Activated CD8-positive, alpha-beta T cell treated with anti-CD3 and anti-CD28 coated beads for 36 hours (primary cell): ENCODE measurements around the gene TSSK2. TPM values are rescaled to one million over a fixed set of nuclear protein-coding genes. Genes with fewer than 3 reads are reported as not detected.
A peak's percentile ranks its signal among the peaks of the same experiment; 100 is the strongest.

ENCODE experiments used
- ATAC-seq: fragments of 200-7000 bp; cut with Tn5 transposase; one replicate; pipeline ENCODE4 v1.10.0; 2021; ENCODE audit warnings: mild to moderate bottlenecking, moderate library complexity
- CTCF ChIA-PET: fragments of 350-600 bp; sonication (Branson Sonifier 250); formaldehyde crosslinking; loops from one replicate; lab custom pipeline; 2021; ENCODE audit warnings: antibody characterized with exemption; lab: Charles Lee
- POLR2A ChIA-PET: fragments of 350-600 bp; sonication (Branson Sonifier 250); formaldehyde crosslinking; loops from one replicate; lab custom pipeline; 2021; ENCODE audit warnings: antibody characterized with exemption; lab: Charles Lee
- DNase-seq: peaks from one replicate; pipeline ENCODE4 v3.0.0-alpha.2; 2020
- H3K27ac Mint-ChIP-seq: one replicate; pipeline ENCODE4 v1.8.0; 2021; ENCODE audit warnings: mild to moderate bottlenecking, mixed read lengths
- H3K27me3 Mint-ChIP-seq: one replicate; pipeline ENCODE4 v1.8.0; 2021; ENCODE audit warnings: mixed read lengths
- H3K36me3 Mint-ChIP-seq: one replicate; pipeline ENCODE4 v1.8.0; 2021; ENCODE audit warnings: low read depth, mixed read lengths
- H3K4me1 Mint-ChIP-seq: one replicate; pipeline ENCODE4 v1.8.0; 2021; ENCODE audit warnings: low read depth, mixed read lengths
- H3K4me3 Mint-ChIP-seq: one replicate; pipeline ENCODE4 v1.8.0; 2021; ENCODE audit warnings: mild to moderate bottlenecking, moderate library complexity, mixed read lengths
- H3K9me3 Mint-ChIP-seq: one replicate; pipeline ENCODE4 v1.8.0; 2021; ENCODE audit warnings: mixed read lengths
- intact Hi-C: fragments of 100-400 bp; cut with micrococcal nuclease; formaldehyde crosslinking; loops from one replicate; pipeline ENCODE4 v1.10.0; 2022
- total RNA-seq, 2 experiments: library from RNA; stranded (reverse); gene quantifications; one replicate each; pipeline ENCODE4 v1.2.3, GENCODE V29; 2021
- TF ChIP-seq, protein P1 (sequence below): fragments of 200-600 bp; IDR thresholded peaks from one replicate; pipeline ENCODE4 v1.8.0; 2022; ENCODE audit warnings: antibody characterized with exemption, mild to moderate bottlenecking

TSSK2 gene
- total RNA-seq, 2 experiments from 2014 or later: not detected

DNA sequence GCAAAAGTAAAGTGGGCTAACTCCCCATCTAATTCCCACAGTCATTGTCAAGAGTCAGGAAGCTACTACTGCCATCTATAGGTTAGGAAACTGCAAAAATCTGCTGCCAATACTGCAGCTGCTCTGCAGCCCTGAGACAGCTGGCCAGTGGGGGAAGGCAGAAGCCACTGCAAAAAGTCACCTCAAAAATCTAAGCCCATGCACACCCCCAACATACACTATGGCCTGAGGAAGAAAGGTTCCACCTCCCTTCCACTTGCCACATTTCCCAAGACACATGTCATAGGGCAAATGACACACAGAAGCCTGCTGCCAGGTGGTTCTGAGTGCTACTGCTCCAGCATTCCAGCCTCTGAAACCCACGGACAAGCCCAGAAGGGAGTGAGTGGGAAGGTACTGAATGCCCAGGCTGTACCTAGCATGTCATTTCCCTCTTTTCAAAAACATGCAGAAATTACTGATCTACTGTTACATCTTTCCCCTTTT lies 45.8 kb upstream of the TSSK2 start:
- Mint-ChIP-seq H3K4me3 (no peak overlapping the region), H3K9me3 (no peaks in the 10 kb centered on the region), H3K27ac (no peak overlapping the region), H3K4me1 (peaks cover 11% of the 10 kb centered on the region), H3K27me3 (no peaks in the 10 kb centered on the region), H3K36me3 (peaks cover 15% of the 10 kb centered on the region)
- intact Hi-C loops: no loop called here
- CTCF ChIA-PET: no interaction called here
- ATAC-seq (no peak), DNase-seq (no peak)
- TF ChIP-seq, protein P1, sequence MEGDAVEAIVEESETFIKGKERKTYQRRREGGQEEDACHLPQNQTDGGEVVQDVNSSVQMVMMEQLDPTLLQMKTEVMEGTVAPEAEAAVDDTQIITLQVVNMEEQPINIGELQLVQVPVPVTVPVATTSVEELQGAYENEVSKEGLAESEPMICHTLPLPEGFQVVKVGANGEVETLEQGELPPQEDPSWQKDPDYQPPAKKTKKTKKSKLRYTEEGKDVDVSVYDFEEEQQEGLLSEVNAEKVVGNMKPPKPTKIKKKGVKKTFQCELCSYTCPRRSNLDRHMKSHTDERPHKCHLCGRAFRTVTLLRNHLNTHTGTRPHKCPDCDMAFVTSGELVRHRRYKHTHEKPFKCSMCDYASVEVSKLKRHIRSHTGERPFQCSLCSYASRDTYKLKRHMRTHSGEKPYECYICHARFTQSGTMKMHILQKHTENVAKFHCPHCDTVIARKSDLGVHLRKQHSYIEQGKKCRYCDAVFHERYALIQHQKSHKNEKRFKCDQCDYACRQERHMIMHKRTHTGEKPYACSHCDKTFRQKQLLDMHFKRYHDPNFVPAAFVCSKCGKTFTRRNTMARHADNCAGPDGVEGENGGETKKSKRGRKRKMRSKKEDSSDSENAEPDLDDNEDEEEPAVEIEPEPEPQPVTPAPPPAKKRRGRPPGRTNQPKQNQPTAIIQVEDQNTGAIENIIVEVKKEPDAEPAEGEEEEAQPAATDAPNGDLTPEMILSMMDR: peak; percentile 15
- POLR2A ChIA-PET: no interaction called here

DNA sequence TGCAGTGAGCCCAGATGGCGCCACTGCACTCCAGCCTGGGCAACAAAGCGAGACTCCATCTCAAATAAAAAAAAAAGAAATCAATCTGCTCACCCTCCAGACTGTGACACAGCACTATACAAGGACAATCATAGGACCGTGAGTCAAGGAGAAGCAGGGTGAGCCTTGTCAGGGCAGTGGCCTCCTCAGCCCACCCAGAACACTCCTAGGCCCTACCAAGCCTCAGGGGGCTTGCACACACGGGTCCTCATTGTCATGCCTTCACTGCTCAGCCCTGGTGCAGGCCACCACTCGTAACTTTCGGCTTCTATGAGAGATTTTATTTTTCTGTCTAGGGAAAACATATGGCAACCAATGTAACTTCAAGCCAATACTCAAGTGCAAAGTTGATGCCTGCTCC lies 44.7 kb upstream of the TSSK2 start:
- Mint-ChIP-seq H3K9me3 (no peaks in the 10 kb centered on the region), H3K4me3 (no peak overlapping the region), H3K36me3 (peaks cover 15% of the 10 kb centered on the region), H3K27me3 (no peaks in the 10 kb centered on the region), H3K4me1 (peaks cover 11% of the 10 kb centered on the region), H3K27ac (no peak overlapping the region)
- TF ChIP-seq, protein P1: no peak
- ATAC-seq: no peak
- ChIA-PET POLR2A (no interaction called here), CTCF (interaction anchor here (0.6 kb wide), 1 partner anchor 282 kb away, joined by 3 read pairs; no protein-coding TSS in a partner anchor)
- no peak for DNase-seq
- intact Hi-C loops: no loop called here

DNA sequence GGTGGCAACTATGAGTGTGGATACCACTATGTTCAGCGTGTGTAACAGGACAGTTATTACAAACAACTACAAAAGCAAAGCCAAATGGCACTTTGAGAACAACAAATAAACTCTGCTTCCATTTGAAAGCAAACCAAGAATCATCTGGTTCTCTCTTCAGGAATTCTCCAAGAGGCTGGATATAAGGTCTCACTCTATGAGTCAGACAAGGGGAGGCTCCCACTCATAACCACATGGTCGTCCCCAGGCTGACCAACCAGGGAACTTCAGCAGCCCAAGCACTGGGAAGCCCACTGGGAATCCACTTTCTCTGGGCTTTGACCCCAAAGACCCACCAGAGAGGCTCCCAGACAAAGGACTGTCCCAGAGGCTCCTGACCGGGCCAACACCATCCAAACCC lies 44.2 kb upstream of the TSSK2 start:
- TF ChIP-seq, protein P1: no peak

DNA sequence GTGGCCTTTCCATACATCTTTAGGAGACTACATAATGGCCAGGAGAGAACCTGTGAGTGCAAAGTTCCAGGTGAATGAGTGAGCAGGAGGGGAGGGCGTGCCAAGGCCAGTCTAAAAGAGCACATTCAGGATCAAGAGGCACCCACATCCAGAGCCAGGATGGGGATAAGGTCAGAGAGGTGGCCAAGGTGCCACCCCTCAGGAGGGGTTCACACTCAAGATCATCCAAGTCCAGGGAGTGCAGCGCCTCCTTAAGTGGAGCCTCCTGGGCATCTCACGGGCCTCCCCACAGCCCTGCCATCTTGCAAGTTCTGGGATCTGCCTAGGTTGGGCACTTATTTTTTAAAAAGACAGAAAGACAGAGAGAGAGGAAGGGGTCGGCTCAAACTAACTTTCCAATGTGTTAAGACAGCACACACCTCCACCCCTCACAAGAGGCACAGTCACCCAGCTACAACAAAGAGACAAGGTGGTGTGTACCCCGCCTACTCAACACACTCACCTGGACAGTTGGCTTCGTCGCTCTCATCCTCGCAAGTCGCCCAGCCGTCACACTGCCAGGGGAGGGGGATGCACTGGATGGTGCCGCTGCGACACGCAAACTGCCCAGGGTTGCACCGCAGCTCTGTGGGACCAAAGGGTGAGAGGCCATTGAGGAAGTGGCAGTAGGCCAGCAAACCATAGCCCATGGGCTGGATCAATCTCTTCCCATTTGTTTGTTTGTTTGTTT lies 42.1 kb upstream of the TSSK2 start:
- Mint-ChIP-seq H3K27me3 (no peaks in the 10 kb centered on the region), H3K27ac (no peak overlapping the region), H3K4me3 (no peak overlapping the region), H3K9me3 (no peaks in the 10 kb centered on the region), H3K4me1 (peaks cover 11% of the 10 kb centered on the region), H3K36me3 (peaks cover 14% of the 10 kb centered on the region)
- no peak for DNase-seq
- POLR2A ChIA-PET: no interaction called here
- intact Hi-C loops: no loop called here
- TF ChIP-seq, protein P1: no peak
- CTCF ChIA-PET: no interaction called here
- ATAC-seq: no peak

More for the DNA sequence above, 44.2 kb upstream of the TSSK2 start:
- Mint-ChIP-seq H3K4me1 (peaks cover 11% of the 10 kb centered on the region), H3K9me3 (no peaks in the 10 kb centered on the region), H3K36me3 (peaks cover 15% of the 10 kb centered on the region), H3K27ac (no peak overlapping the region), H3K4me3 (no peak overlapping the region), H3K27me3 (no peaks in the 10 kb centered on the region)
- CTCF ChIA-PET: no interaction called here
- intact Hi-C loops: no loop called here
- DNase-seq (no peak), ATAC-seq (no peak)
- POLR2A ChIA-PET: no interaction called here

DNA sequence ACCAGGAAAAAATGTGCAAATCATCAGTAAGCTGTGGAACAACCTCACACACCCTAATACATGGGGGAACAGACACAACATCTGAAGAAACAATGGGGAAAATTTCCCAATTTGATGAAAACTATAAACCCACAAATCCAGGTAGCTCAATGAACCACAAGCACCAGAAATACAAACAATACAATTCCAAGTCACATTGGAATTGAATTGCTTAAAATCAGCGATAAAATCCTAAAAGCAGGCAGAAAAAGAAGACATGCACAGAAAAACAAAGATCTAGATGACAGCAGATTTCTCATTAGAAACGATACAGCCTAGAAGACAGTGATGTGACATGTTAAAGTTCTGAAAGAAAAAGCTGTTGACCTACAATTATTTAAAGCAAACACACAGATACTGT lies 40.9 kb upstream of the TSSK2 start:
- POLR2A ChIA-PET: no interaction called here
- H3K27ac Mint-ChIP-seq: no peak overlapping the region

More for the DNA sequence above, 40.9 kb upstream of the TSSK2 start:
- peaks cover 14% of the 10 kb centered on the region for H3K36me3 Mint-ChIP-seq
- no peak for DNase-seq
- H3K9me3 Mint-ChIP-seq: no peaks in the 10 kb centered on the region
- peaks cover 11% of the 10 kb centered on the region for H3K4me1 Mint-ChIP-seq
- intact Hi-C loops: no loop called here
- H3K27me3 Mint-ChIP-seq: no peaks in the 10 kb centered on the region
- no peak overlapping the region for H3K4me3 Mint-ChIP-seq
- ATAC-seq: no peak
- CTCF ChIA-PET: interaction anchor here (0.7 to 1.7 kb wide), 2 partner anchors 9 to 54 kb away, joined by 3 to 4 read pairs; partner anchors contain the start of gene ESS2
- TF ChIP-seq, protein P1: no peak
